Esophagus muscularis mucosa (tissue), 4 donors: ENCODE data around the gene TUFT1.

Source experiments
- EP300 ChIP-seq: sonication (generic); formaldehyde crosslinking; IDR thresholded peaks from one replicate; pipeline ENCODE4 v1.6.1; 2017; ENCODE audit warnings: antibody characterized with exemption
- POLR2A ChIP-seq: fragments of 450-650 bp; IDR thresholded peaks from one replicate; pipeline ENCODE4 v1.6.1; 2017; ENCODE audit warnings: antibody characterized with exemption, moderate library complexity, mild to moderate bottlenecking, low read depth
- POLR2AphosphoS5 ChIP-seq, 2 donors: sonication (generic); formaldehyde crosslinking; IDR thresholded peaks; one replicate each; pipeline ENCODE4 v1.6.1; 2017; ENCODE audit warnings: antibody characterized with exemption in 2 of 2
- TF ChIP-seq, protein P1 (sequence below), 3 experiments: fragments of 200-600 bp in 2 of 3; fragments of 450-650 bp in 1 of 3; sonication (generic) in 2 of 3; IDR thresholded peaks; one replicate each; pipeline ENCODE4 v1.5.1; 2017 to 2019; ENCODE audit warnings: antibody characterized with exemption in 3 of 3, mild to moderate bottlenecking in 2 of 3, moderate library complexity in 1 of 3

DNA sequence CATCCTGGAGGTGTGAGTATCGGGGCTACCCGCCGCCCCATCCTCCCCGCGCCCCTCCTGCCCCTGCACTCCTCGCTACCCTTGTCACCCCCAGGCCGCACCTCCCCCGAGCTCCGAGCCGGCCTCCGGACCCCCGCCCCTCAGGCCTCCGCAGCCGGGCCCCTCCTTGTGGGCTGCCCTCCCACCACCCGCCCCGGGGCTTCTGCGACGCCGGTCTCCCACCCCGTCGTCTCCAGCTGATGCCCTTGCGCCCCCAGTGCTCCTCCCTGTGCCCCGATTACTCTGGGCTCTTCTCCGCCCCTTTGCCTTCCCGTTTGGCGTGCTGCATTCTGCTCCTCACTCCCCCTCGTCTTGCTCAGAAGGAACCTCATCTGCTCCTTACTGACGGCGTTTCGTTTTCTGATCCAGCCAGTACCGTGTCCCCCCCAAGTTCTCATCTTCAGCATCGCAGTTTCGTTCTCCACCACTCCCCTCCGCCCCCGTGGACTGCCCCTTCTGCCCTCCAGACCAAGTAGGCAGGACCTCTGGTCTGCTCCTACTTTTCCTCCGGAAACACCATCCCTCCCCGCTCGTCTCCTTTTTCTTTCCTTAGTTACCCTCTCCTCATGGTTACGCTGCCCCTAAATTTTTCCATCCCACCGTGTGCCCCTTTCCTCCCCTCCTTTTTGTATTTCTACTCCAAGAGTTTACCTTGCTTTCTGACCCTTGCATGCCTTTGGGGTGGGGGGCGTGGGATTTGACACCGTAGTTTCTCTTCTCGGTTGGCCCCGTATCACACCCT, 72.6 kb downstream of the TUFT1 start:
- TF ChIP-seq, protein P1, sequence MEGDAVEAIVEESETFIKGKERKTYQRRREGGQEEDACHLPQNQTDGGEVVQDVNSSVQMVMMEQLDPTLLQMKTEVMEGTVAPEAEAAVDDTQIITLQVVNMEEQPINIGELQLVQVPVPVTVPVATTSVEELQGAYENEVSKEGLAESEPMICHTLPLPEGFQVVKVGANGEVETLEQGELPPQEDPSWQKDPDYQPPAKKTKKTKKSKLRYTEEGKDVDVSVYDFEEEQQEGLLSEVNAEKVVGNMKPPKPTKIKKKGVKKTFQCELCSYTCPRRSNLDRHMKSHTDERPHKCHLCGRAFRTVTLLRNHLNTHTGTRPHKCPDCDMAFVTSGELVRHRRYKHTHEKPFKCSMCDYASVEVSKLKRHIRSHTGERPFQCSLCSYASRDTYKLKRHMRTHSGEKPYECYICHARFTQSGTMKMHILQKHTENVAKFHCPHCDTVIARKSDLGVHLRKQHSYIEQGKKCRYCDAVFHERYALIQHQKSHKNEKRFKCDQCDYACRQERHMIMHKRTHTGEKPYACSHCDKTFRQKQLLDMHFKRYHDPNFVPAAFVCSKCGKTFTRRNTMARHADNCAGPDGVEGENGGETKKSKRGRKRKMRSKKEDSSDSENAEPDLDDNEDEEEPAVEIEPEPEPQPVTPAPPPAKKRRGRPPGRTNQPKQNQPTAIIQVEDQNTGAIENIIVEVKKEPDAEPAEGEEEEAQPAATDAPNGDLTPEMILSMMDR (IDR thresholded peaks at IDR 0.05): no peak
- no peak for TF ChIP-seq POLR2A
- TF ChIP-seq EP300: no peak
- TF ChIP-seq POLR2AphosphoS5 (IDR thresholded peaks at IDR 0.05): no peak
